ENCODE data around the gene ZCCHC8.

Gene ZCCHC8

GRCh38 chr12:122523280-122523679 lies 22.5 kb upstream of the ZCCHC8 start:
- in situ Hi-C loops (cut with HindIII; ENCODE audit: low sequenced_read_pairs): no loop called here
- no peak for TF ChIP-seq CTCF (IDR thresholded peaks at IDR 0.05; ENCODE audit: low read depth, low read length)
- DNase-seq (ENCODE audit: low read depth, low spot score): peak; percentile 26
- H3K4me3 ChIP-seq (ENCODE audit: low read depth, low read length): peak overlapping the region; percentile 12

- no peak for TF ChIP-seq CTCF (IDR thresholded peaks at IDR 0.05; ENCODE audit: low read depth, low read length)
- H3K4me3 ChIP-seq (ENCODE audit: low read depth, low read length): no peak overlapping the region
- no peak for DNase-seq (ENCODE audit: low read depth, low spot score)
- in situ Hi-C loops (cut with HindIII; ENCODE audit: low sequenced_read_pairs): no loop called here
These were observed 19.9 kb upstream of the ZCCHC8 start for GRCh38 chr12:122520676-122521075.

- in situ Hi-C loops (cut with HindIII; ENCODE audit: low sequenced_read_pairs): no loop called here
- TF ChIP-seq CTCF (IDR thresholded peaks at IDR 0.05; ENCODE audit: low read depth, low read length): no peak
- no peak overlapping the region for H3K4me3 ChIP-seq (ENCODE audit: low read depth, low read length)
- DNase-seq (ENCODE audit: low read depth, low spot score): no peak
These were observed 18.7 kb upstream of the ZCCHC8 start for GRCh38 chr12:122519418-122519817.

GRCh38 chr12:122518908-122519307 lies 18.2 kb upstream of the ZCCHC8 start:
- no peak for DNase-seq (ENCODE audit: low read depth, low spot score)
- no peak for TF ChIP-seq CTCF (IDR thresholded peaks at IDR 0.05; ENCODE audit: low read depth, low read length)
- no peak overlapping the region for H3K4me3 ChIP-seq (ENCODE audit: low read depth, low read length)
- in situ Hi-C loops (cut with HindIII; ENCODE audit: low sequenced_read_pairs): no loop called here

GRCh38 chr12:122517877-122518276 lies 17.1 kb upstream of the ZCCHC8 start:
- TF ChIP-seq CTCF (IDR thresholded peaks at IDR 0.05; ENCODE audit: low read depth, low read length): no peak
- H3K4me3 ChIP-seq (ENCODE audit: low read depth, low read length): no peak overlapping the region
- DNase-seq (ENCODE audit: low read depth, low spot score): peak; percentile 97
- in situ Hi-C loops (cut with HindIII; ENCODE audit: low sequenced_read_pairs): no loop called here

GRCh38 chr12:122516544-122517361 lies 16.0 kb upstream of the ZCCHC8 start:
- in situ Hi-C loops (cut with HindIII; ENCODE audit: low sequenced_read_pairs): no loop called here
- DNase-seq (ENCODE audit: low read depth, low spot score): no peak
- H3K4me3 ChIP-seq (ENCODE audit: low read depth, low read length): no peak overlapping the region
- TF ChIP-seq CTCF (IDR thresholded peaks at IDR 0.05; ENCODE audit: low read depth, low read length): no peak
